ENCODE results near the gene FAM217A. TPM values are rescaled to one million over a fixed set of nuclear protein-coding genes. Genes with fewer than 3 reads are reported as not detected.

Gene FAM217A
- total and polyA plus RNA-seq, 2 of the 8 experiments (the other 6 are each of a cell fraction or from before 2014, with no cell fraction given), result 0.03 TPM; not detected in 1

- TF ChIP-seq CHD7 (IDR thresholded peaks at IDR 0.05; ENCODE audit: insufficient replicate concordance, low read length) (no peak), KDM1A (IDR thresholded peaks at IDR 0.05; ENCODE audit: borderline replicate concordance, low read length) (no peak), SP1 (IDR thresholded peaks at IDR 0.05; ENCODE audit: low read depth, low read length) (no peak), SRF (IDR thresholded peaks at IDR 0.05; ENCODE audit: low read depth, low read length) (no peak), EP300 (IDR thresholded peaks at IDR 0.05; ENCODE audit: borderline replicate concordance in 1 of 2, low read depth in 2 of 2, low read length in 2 of 2) (no peak), BACH1 (IDR thresholded peaks at IDR 0.05; ENCODE audit: low read length) (no peak), RFX5 (IDR thresholded peaks at IDR 0.05; ENCODE audit: borderline replicate concordance, low read depth, low read length) (no peak), RNF2 (IDR thresholded peaks at IDR 0.05; ENCODE audit: borderline replicate concordance, low read depth, low read length, missing control alignments, poor library complexity, severe bottlenecking) (no peak), SUZ12 (IDR thresholded peaks at IDR 0.05; ENCODE audit: low read length) (no peak), CHD2 (IDR thresholded peaks at IDR 0.05; ENCODE audit: low read length) (no peak), KDM5A (IDR thresholded peaks at IDR 0.05; ENCODE audit: low read length) (no peak), RXRA (IDR thresholded peaks at IDR 0.05; ENCODE audit: insufficient read depth, low read depth, low read length) (no peak)
Measured at GRCh38 chr6:4093288-4093687, 14.4 kb upstream of the FAM217A start (continued).

Data from H1 (cell line).